Liver (tissue), 9 donors: ENCODE measurements around the gene KRT80. TPM values are rescaled to one million over a fixed set of nuclear protein-coding genes. Genes with fewer than 3 reads are reported as not detected.

Experiments used
- DNase-seq: peaks from one replicate; pipeline ENCODE4 v3.0.0-alpha.2; 2017; ENCODE audit warnings: low spot score
- H3K27ac ChIP-seq, 2 donors: one replicate each; pipeline ENCODE4 v1.7.0; 2013; ENCODE audit warnings: inconsistent platforms in 2 of 2, low read length in 2 of 2, control low read depth in 1 of 2, low read depth in 1 of 2, mild to moderate bottlenecking in 1 of 2
- H3K27me3 ChIP-seq, 4 donors: one replicate each; pipeline versions ENCODE4 v1.6.1 to v1.7.0; 2013; ENCODE audit warnings: low read length in 3 of 4, inconsistent platforms in 1 of 4, mild to moderate bottlenecking in 1 of 4, moderate library complexity in 1 of 4; ENCODE audit not compliant: control insufficient read depth in 4 of 4, insufficient read depth in 4 of 4
- H3K36me3 ChIP-seq, 4 donors: one replicate each; pipeline versions ENCODE4 v1.6.1 to v1.7.0; 2013; ENCODE audit warnings: low read length in 3 of 4, mild to moderate bottlenecking in 3 of 4, low read depth in 1 of 4, moderate library complexity in 1 of 4; ENCODE audit not compliant: control insufficient read depth in 4 of 4, insufficient read depth in 3 of 4
- H3K4me1 ChIP-seq, 4 donors: one replicate each; pipeline versions ENCODE4 v1.6.1 to v1.7.0; 2013; ENCODE audit warnings: low read length in 3 of 4, mild to moderate bottlenecking in 3 of 4, moderate library complexity in 1 of 4; ENCODE audit not compliant: control insufficient read depth in 4 of 4, insufficient read depth in 4 of 4
- H3K4me3 ChIP-seq, 3 donors: one replicate each; pipeline versions ENCODE4 v1.6.1 to v1.7.0; 2013; ENCODE audit warnings: low read length in 3 of 3, control low read depth in 1 of 3, low read depth in 1 of 3, mild to moderate bottlenecking in 1 of 3
- H3K9ac ChIP-seq, 2 donors: one replicate each; pipeline ENCODE4 v1.7.0; 2013; ENCODE audit warnings: low read length in 2 of 2, mild to moderate bottlenecking in 2 of 2, moderate library complexity in 2 of 2, control low read depth in 1 of 2, low read depth in 1 of 2
- H3K9me3 ChIP-seq, 4 donors: one replicate each; pipeline versions ENCODE4 v1.6.1 to v1.7.0; 2013; ENCODE audit warnings: low read length in 3 of 4; ENCODE audit not compliant: control insufficient read depth in 4 of 4
- ATF3 ChIP-seq: IDR thresholded peaks from 2 replicates; pipeline ENCODE4 v1.6.1; 2016; ENCODE audit warnings: antibody characterized with exemption
- FOXA1 ChIP-seq: IDR thresholded peaks from 2 replicates; pipeline ENCODE4 v1.6.1; 2016; ENCODE audit warnings: antibody characterized with exemption
- HNF4A ChIP-seq, 2 donors: conservative IDR thresholded peaks; 2 replicates each; pipeline ENCODE4 v1.6.1; 2016; ENCODE audit warnings: antibody characterized with exemption in 2 of 2, mild to moderate bottlenecking in 2 of 2
- HNF4G ChIP-seq: IDR thresholded peaks from 2 replicates; pipeline ENCODE4 v1.6.1; 2016; ENCODE audit warnings: antibody characterized with exemption
- JUND ChIP-seq, 2 donors: IDR thresholded peaks; 2 replicates each; pipeline ENCODE4 v1.6.1; 2016; ENCODE audit warnings: antibody characterized with exemption in 2 of 2
- NR2F2 ChIP-seq: IDR thresholded peaks from 2 replicates; pipeline ENCODE4 v1.6.1; 2016; ENCODE audit warnings: antibody characterized with exemption
- REST ChIP-seq: IDR thresholded peaks from 2 replicates; pipeline ENCODE4 v1.6.1; 2016; ENCODE audit warnings: antibody characterized with exemption, mild to moderate bottlenecking
- RXRA ChIP-seq, 2 donors: IDR thresholded peaks; 2 replicates each; pipeline ENCODE4 v1.6.1; 2017 to 2018; ENCODE audit warnings: antibody characterized with exemption in 2 of 2, mild to moderate bottlenecking in 1 of 2
- SP1 ChIP-seq: IDR thresholded peaks from 2 replicates; pipeline ENCODE4 v1.6.1; 2018; ENCODE audit warnings: antibody characterized with exemption, mild to moderate bottlenecking
- WGBS: extraction: QIAGEN DNeasy Blood & Tissue Kit; methylation state at CpG from one replicate; pipeline ENCODE4 v1.1.7; 2013; 5-methylcytosine and 5-hydroxymethylcytosine counted together
- polyA plus RNA-seq, 2 donors: library from polyadenylated mRNA; stranded (reverse) in 1 of 2; unstranded in 1 of 2; fragments of 200-250 nt in 1 of 2; fragments of >200 nt in 1 of 2; fragmentation: Nextera tagmentation in 1 of 2; extraction: Ambion mirVana in 1 of 2; gene quantifications; one replicate each; pipeline versions ENCODE4 v1.2.1 to v1.2.3, GENCODE V29; 2013 to 2015
- total RNA-seq, 2 donors: library from RNA; depleted of rRNA; stranded (reverse); fragments of >200 nt; gene quantifications; one replicate each; pipeline ENCODE4 v1.2.3, GENCODE V29; 2014
- donor health status: healthy.
- donor health status: healthy.
- donor health status: healthy.
- donor health status: healthy.
- donor health status: healthy.

Gene KRT80
- total and polyA plus RNA-seq, 4 donors = 0.04 to 0.12 (median 0.07) TPM

GRCh38 chr12:52126605-52127578 lies 64.9 kb downstream of the KRT80 start:
- DNase-seq = no peak

GRCh38 chr12:52126050-52126604 lies 65.7 kb downstream of the KRT80 start:
- no peak for TF ChIP-seq JUND (IDR thresholded peaks at IDR 0.05)
- no peak for TF ChIP-seq ATF3
- TF ChIP-seq RXRA (IDR thresholded peaks at IDR 0.05) = no peak
- no peak for TF ChIP-seq HNF4G
- TF ChIP-seq REST = no peak
- no peak for TF ChIP-seq FOXA1
- TF ChIP-seq SP1 = no peak
- Histone ChIP-seq H3K36me3 (no peaks in the 10 kb centered on the region), H3K27me3 (no peaks in the 10 kb centered on the region), H3K4me1 (peaks cover 2 to 21% (median 13%) of the 10 kb centered on the region in 4 donors), H3K4me3 (no peak overlapping the region), H3K9me3 (no peaks in the 10 kb centered on the region), H3K27ac (peak overlapping the region; percentile 36 to 48), H3K9ac (no peak overlapping the region)
- DNase-seq = no peak
- WGBS = 86% methylated on average over 2 of the region's 2 CpGs

More at GRCh38 chr12:52126605-52127578, 64.9 kb downstream of the KRT80 start:
- Histone ChIP-seq H3K4me1 (peaks cover 2 to 16% (median 10%) of the 10 kb centered on the region in 4 donors), H3K9ac (no peak overlapping the region), H3K4me3 (no peak overlapping the region), H3K36me3 (no peaks in the 10 kb centered on the region), H3K9me3 (no peaks in the 10 kb centered on the region), H3K27me3 (no peaks in the 10 kb centered on the region), H3K27ac (peak overlapping the region; percentile 36 to 48)
- WGBS = 69% methylated on average over 21 of the region's 21 CpGs
- TF ChIP-seq HNF4A (conservative IDR thresholded peaks at IDR 0.05) (no peak), SP1 (peak; percentile 84), RXRA (IDR thresholded peaks at IDR 0.05) (peak; percentile 7 to 57), FOXA1 (no peak), REST (no peak), NR2F2 (peak; percentile 88)
